H1 (cell line): ENCODE data around the gene NOD2.

ENCODE experiments used
- EZH2 ChIP-seq: fragments of 200-600 bp; sonication (generic); IDR thresholded peaks from 2 replicates; pipeline ENCODE4 v1.7.1; 2012; ENCODE audit warnings: low read depth, mild to moderate bottlenecking, moderate library complexity, low read length, inconsistent platforms; ENCODE audit not compliant: severe bottlenecking
- HDAC2 ChIP-seq, 2 experiments: fragments of 300-600 bp in 1 of 2; sonication (generic) in 1 of 2; IDR thresholded peaks; 2 replicates each; pipeline ENCODE4 v1.6.1; 2011 to 2012; ENCODE audit warnings: low read depth in 2 of 2, low read length in 2 of 2, mild to moderate bottlenecking in 2 of 2, moderate library complexity in 2 of 2, borderline replicate concordance in 1 of 2, inconsistent platforms in 1 of 2
- JUN ChIP-seq: IDR thresholded peaks from 2 replicates; pipeline ENCODE4 v1.6.1; 2011; ENCODE audit warnings: low read depth, mild to moderate bottlenecking, improper control_type of control experiment, low read length
- POLR2A ChIP-seq, 2 experiments: IDR thresholded peaks; 1 replicate in 1 of 2; 2 replicates in 1 of 2; pipeline ENCODE4 v1.6.1; 2011; ENCODE audit warnings: low read depth in 2 of 2, low read length in 2 of 2, mild to moderate bottlenecking in 2 of 2; ENCODE audit errors: control extremely low read depth in 1 of 2
- POLR2AphosphoS5 ChIP-seq: IDR thresholded peaks from 2 replicates; pipeline ENCODE4 v1.6.1; 2011; ENCODE audit warnings: low read depth, low read length
- RNF2 ChIP-seq: fragments of 200-900, 300-1000 bp; sonication (generic); IDR thresholded peaks from 2 replicates; pipeline ENCODE4 v1.7.1; 2016; ENCODE audit warnings: borderline replicate concordance, low read depth, mild to moderate bottlenecking, antibody characterized with exemption, low read length; ENCODE audit not compliant: poor library complexity, severe bottlenecking; ENCODE audit errors: missing control alignments
- SUZ12 ChIP-seq: fragments of 200-600 bp; sonication (generic); IDR thresholded peaks from 2 replicates; pipeline ENCODE4 v1.6.1; 2012; ENCODE audit warnings: mild to moderate bottlenecking, inconsistent platforms, low read length, moderate library complexity, mixed read lengths
- TCF12 ChIP-seq: IDR thresholded peaks from 2 replicates; pipeline ENCODE4 v1.6.1; 2011; ENCODE audit warnings: low read depth, mild to moderate bottlenecking, low read length
- ZNF274 ChIP-seq: IDR thresholded peaks from 2 replicates; pipeline ENCODE4 v1.7.0; 2012; ENCODE audit warnings: low read length, borderline replicate concordance; ENCODE audit errors: extremely low read depth
- TF ChIP-seq, protein P1 (sequence below), 3 experiments: IDR thresholded peaks; 1 replicate in 2 of 3; 2 replicates in 1 of 3; pipeline versions ENCODE4 v1.5.1 to v1.6.1; 2011; ENCODE audit warnings: low read length in 3 of 3, mild to moderate bottlenecking in 3 of 3, inconsistent platforms in 2 of 3, low read depth in 1 of 3, moderate library complexity in 1 of 3; ENCODE audit not compliant: insufficient read depth in 1 of 3; ENCODE audit errors: control extremely low read depth in 1 of 3
- TF ChIP-seq, protein P2 (sequence below): IDR thresholded peaks from 2 replicates; pipeline ENCODE4 v1.6.1; 2011; ENCODE audit warnings: low read depth, mild to moderate bottlenecking, low read length; ENCODE audit not compliant: insufficient read depth

DNA sequence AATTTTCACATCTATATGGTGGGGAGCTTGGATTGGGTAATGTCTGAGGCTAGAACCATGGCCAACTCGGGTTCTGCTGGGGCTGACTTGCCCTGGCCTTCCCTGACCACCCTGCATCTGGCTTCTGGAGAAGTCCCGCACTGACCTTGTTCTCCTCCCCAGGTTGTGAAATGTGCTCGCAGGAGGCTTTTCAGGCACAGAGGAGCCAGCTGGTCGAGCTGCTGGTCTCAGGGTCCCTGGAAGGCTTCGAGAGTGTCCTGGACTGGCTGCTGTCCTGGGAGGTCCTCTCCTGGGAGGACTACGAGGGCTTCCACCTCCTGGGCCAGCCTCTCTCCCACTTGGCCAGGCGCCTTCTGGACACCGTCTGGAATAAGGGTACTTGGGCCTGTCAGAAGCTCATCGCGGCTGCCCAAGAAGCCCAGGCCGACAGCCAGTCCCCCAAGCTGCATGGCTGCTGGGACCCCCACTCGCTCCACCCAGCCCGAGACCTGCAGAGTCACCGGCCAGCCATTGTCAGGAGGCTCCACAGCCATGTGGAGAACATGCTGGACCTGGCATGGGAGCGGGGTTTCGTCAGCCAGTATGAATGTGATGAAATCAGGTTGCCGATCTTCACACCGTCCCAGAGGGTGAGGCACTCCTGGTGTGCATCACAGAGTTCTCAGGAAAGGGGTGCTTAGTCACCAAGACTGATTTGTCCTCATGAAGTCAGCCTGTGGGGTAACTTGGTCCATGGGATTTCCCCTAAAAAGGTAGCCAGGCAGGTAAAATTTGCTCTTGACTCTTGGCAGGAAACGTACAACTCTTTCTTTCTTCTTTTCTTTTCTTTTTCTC is 6.1 kb downstream of the NOD2 start:
- no peak for TF ChIP-seq TCF12
- no peak for TF ChIP-seq ZNF274
- TF ChIP-seq RNF2: no peak
- TF ChIP-seq, protein P1, sequence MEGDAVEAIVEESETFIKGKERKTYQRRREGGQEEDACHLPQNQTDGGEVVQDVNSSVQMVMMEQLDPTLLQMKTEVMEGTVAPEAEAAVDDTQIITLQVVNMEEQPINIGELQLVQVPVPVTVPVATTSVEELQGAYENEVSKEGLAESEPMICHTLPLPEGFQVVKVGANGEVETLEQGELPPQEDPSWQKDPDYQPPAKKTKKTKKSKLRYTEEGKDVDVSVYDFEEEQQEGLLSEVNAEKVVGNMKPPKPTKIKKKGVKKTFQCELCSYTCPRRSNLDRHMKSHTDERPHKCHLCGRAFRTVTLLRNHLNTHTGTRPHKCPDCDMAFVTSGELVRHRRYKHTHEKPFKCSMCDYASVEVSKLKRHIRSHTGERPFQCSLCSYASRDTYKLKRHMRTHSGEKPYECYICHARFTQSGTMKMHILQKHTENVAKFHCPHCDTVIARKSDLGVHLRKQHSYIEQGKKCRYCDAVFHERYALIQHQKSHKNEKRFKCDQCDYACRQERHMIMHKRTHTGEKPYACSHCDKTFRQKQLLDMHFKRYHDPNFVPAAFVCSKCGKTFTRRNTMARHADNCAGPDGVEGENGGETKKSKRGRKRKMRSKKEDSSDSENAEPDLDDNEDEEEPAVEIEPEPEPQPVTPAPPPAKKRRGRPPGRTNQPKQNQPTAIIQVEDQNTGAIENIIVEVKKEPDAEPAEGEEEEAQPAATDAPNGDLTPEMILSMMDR (IDR thresholded peaks at IDR 0.05; ENCODE audit: control extremely low read depth in 1 of 3, insufficient read depth in 1 of 3, low read depth in 1 of 3, low read length in 3 of 3): no peak
- no peak for TF ChIP-seq POLR2AphosphoS5
- TF ChIP-seq SUZ12: no peak
- TF ChIP-seq EZH2: no peak
- TF ChIP-seq, protein P2, sequence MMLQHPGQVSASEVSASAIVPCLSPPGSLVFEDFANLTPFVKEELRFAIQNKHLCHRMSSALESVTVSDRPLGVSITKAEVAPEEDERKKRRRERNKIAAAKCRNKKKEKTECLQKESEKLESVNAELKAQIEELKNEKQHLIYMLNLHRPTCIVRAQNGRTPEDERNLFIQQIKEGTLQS: no peak
- no peak for TF ChIP-seq JUN
- TF ChIP-seq HDAC2 (IDR thresholded peaks at IDR 0.05; ENCODE audit: borderline replicate concordance in 1 of 2, low read depth in 2 of 2, low read length in 2 of 2): no peak
- TF ChIP-seq POLR2A (IDR thresholded peaks at IDR 0.05; ENCODE audit: control extremely low read depth in 1 of 2, low read depth in 2 of 2, low read length in 2 of 2): no peak
